Natural killer cell (primary cell): ENCODE data around the gene CGGBP1. TPM values are rescaled to one million over a fixed set of nuclear protein-coding genes. Genes with fewer than 3 reads are reported as not detected.

Source experiments
- ATAC-seq, 3 donors: fragments of 150-1000 bp in 2 of 3; fragments of 200-7000 bp in 1 of 3; cut with Tn5 transposase; 1 replicate in 1 of 3; 2 replicates in 2 of 3; pipeline ENCODE4 v1.10.0; 2021; ENCODE audit warnings: mild to moderate bottlenecking in 2 of 3, moderate library complexity in 2 of 3
- DNase-seq, 2 donors: peaks; one replicate each; pipeline versions ENCODE4 v3.0.0 to v3.0.0-alpha.2; 2013 to 2021; ENCODE audit warnings: mixed read lengths in 1 of 2
- H3K27ac ChIP-seq: one replicate; pipeline ENCODE4 v1.5.1; 2013; ENCODE audit warnings: mild to moderate bottlenecking, low read length
- H3K27me3 ChIP-seq: one replicate; pipeline ENCODE4 v1.6.1; 2013; ENCODE audit warnings: low read length; ENCODE audit not compliant: control insufficient read depth, insufficient read depth
- H3K36me3 ChIP-seq: one replicate; pipeline ENCODE4 v1.6.1; 2013; ENCODE audit warnings: low read length; ENCODE audit not compliant: control insufficient read depth, insufficient read depth
- H3K4me1 ChIP-seq: one replicate; pipeline ENCODE4 v1.6.1; 2013; ENCODE audit warnings: low read length; ENCODE audit not compliant: control insufficient read depth, insufficient read depth
- H3K4me3 ChIP-seq: one replicate; pipeline ENCODE4 v1.5.1; 2013; ENCODE audit warnings: low read length
- H3K9me3 ChIP-seq: one replicate; pipeline ENCODE4 v1.6.1; 2013; ENCODE audit warnings: low read length; ENCODE audit not compliant: control insufficient read depth, insufficient read depth
- H3K27ac Mint-ChIP-seq, 2 donors: one replicate each; pipeline ENCODE4 v1.8.0; 2022; ENCODE audit warnings: mild to moderate bottlenecking in 2 of 2, mixed read lengths in 2 of 2, moderate library complexity in 1 of 2
- H3K27me3 Mint-ChIP-seq, 2 donors: one replicate each; pipeline ENCODE4 v1.8.0; 2022; ENCODE audit warnings: low read depth in 2 of 2, mixed read lengths in 2 of 2
- H3K36me3 Mint-ChIP-seq: one replicate; pipeline ENCODE4 v1.8.0; 2022; ENCODE audit warnings: mixed read lengths
- H3K4me1 Mint-ChIP-seq, 2 donors: one replicate each; pipeline ENCODE4 v1.8.0; 2022; ENCODE audit warnings: mixed read lengths in 2 of 2
- H3K4me3 Mint-ChIP-seq: one replicate; pipeline ENCODE4 v1.8.0; 2022; ENCODE audit warnings: mild to moderate bottlenecking, moderate library complexity, mixed read lengths
- H3K9me3 Mint-ChIP-seq, 2 donors: one replicate each; pipeline ENCODE4 v1.8.0; 2022; ENCODE audit warnings: mixed read lengths in 2 of 2
- WGBS: methylation state at CpG from one replicate; pipeline ENCODE4 v1.1.7; 2013; ENCODE audit warnings: missing lambda C conversion rate; ENCODE audit not compliant: insufficient coverage; 5-methylcytosine and 5-hydroxymethylcytosine counted together
- intact Hi-C: fragments of 100-400 bp; cut with micrococcal nuclease; formaldehyde crosslinking; loops from one replicate; pipeline ENCODE4 v1.14.2; 2022
- total RNA-seq, 4 donors: library from RNA; stranded (reverse); fragments of 120-200 nt in 1 of 4; gene quantifications; one replicate each; pipeline versions ENCODE4 v1.2.3 to v1.2.4, GENCODE V29; 2013 to 2022
- TF ChIP-seq, protein P1 (sequence below): fragments of 200-600 bp; IDR thresholded peaks from one replicate; pipeline ENCODE4 v1.8.0; 2022; ENCODE audit warnings: antibody characterized with exemption

CGGBP1 gene
- total RNA-seq, 3 donors from 2014 or later (not counting 1 experiment from before 2014, with no cell fraction given) = 99.8 to 103 (median 101) TPM

DNA sequence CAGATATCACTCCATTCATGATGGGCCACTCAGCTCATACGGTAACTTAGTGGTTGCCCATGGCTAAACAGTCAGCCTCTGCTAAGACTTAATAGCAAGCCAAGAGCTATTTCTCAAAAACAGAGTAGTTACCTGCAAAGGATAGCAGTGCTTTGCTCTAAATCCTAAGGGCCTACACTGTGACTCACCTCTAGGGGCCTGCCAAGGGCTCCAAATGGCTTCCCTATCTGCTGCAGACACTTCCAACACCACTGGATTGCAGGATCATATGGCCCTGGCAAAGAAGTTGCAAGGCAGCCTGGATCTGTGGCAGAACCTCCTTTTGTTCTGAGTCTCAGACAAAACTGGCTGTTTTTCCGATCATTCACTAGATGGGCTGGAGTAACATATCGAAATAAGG, 17.8 kb downstream of the CGGBP1 start:
- no peaks in the 10 kb centered on the region for H3K9me3 ChIP-seq
- H3K36me3 ChIP-seq = no peaks in the 10 kb centered on the region
- no peaks in the 10 kb centered on the region for H3K4me1 ChIP-seq
- no peak overlapping the region for H3K27ac Mint-ChIP-seq
- no peaks in the 10 kb centered on the region for H3K27me3 ChIP-seq
- no peaks in the 10 kb centered on the region for H3K9me3 Mint-ChIP-seq
- 99% methylated on average over 3 of the region's 3 CpGs for WGBS
- no peak overlapping the region for H3K4me3 Mint-ChIP-seq
- H3K36me3 Mint-ChIP-seq = no peaks in the 10 kb centered on the region
- intact Hi-C loops = no loop called here
- no peaks in the 10 kb centered on the region for H3K27me3 Mint-ChIP-seq
- ATAC-seq = no peak
- no peak overlapping the region for H3K27ac ChIP-seq
- no peak overlapping the region for H3K4me3 ChIP-seq
- DNase-seq = no peak
- TF ChIP-seq, protein P1, sequence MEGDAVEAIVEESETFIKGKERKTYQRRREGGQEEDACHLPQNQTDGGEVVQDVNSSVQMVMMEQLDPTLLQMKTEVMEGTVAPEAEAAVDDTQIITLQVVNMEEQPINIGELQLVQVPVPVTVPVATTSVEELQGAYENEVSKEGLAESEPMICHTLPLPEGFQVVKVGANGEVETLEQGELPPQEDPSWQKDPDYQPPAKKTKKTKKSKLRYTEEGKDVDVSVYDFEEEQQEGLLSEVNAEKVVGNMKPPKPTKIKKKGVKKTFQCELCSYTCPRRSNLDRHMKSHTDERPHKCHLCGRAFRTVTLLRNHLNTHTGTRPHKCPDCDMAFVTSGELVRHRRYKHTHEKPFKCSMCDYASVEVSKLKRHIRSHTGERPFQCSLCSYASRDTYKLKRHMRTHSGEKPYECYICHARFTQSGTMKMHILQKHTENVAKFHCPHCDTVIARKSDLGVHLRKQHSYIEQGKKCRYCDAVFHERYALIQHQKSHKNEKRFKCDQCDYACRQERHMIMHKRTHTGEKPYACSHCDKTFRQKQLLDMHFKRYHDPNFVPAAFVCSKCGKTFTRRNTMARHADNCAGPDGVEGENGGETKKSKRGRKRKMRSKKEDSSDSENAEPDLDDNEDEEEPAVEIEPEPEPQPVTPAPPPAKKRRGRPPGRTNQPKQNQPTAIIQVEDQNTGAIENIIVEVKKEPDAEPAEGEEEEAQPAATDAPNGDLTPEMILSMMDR = no peak
- no peaks in the 10 kb centered on the region for H3K4me1 Mint-ChIP-seq

DNA sequence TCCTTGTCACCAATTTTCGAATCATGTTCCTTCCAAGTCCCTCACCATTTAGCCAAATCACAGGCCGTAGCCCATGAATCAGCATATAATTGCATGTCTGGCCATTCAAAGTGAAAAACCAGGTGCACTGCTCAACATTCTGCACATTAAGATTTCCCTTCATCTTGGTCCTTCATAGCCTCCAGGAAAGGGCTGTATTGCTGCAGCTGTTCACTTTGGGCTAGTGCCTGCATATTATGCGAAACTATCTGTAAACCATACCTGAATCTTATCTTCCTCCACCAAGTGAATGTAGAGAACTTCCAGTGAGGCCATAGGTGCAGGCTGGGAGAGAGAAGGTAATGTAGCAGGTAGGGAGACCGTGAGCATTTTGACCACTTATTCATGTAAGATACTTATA, 18.3 kb downstream of the CGGBP1 start:
- TF ChIP-seq, protein P1 = no peak
- H3K4me3 ChIP-seq = no peak overlapping the region
- Mint-ChIP-seq H3K27ac (no peak overlapping the region), H3K4me1 (no peaks in the 10 kb centered on the region), H3K4me3 (no peak overlapping the region), H3K27me3 (no peaks in the 10 kb centered on the region), H3K36me3 (no peaks in the 10 kb centered on the region), H3K9me3 (no peaks in the 10 kb centered on the region)
- no peaks in the 10 kb centered on the region for H3K4me1 ChIP-seq
- intact Hi-C loops = no loop called here
- DNase-seq (no peak), ATAC-seq (no peak)
- no peaks in the 10 kb centered on the region for H3K27me3 ChIP-seq
- no peaks in the 10 kb centered on the region for H3K36me3 ChIP-seq
- no peaks in the 10 kb centered on the region for H3K9me3 ChIP-seq
- no peak overlapping the region for H3K27ac ChIP-seq
- 93% methylated on average over 2 of the region's 4 CpGs for WGBS

DNA sequence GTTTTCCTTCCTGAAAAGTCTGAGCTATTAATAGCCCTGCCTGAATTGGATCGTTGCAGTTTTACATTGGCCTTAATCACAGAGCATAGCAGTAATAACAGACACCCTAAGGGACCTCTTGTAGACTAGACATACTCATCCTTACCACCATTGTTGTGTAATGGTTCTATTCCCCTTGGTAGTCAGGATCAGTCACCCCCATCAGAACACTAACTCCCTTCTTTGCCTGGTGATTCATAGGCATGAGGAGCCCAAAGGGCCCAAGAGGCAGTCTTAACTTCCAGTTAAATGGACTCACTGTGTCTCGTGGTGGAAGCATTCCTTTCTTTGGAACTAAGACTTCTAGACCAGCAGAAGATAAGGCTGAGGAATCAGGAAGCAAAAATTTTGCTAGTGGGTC, 20.2 kb downstream of the CGGBP1 start:
- Histone ChIP-seq H3K27me3 (no peaks in the 10 kb centered on the region), H3K36me3 (no peaks in the 10 kb centered on the region), H3K4me3 (no peak overlapping the region), H3K27ac (no peak overlapping the region), H3K4me1 (no peaks in the 10 kb centered on the region), H3K9me3 (no peaks in the 10 kb centered on the region)
- Mint-ChIP-seq H3K4me1 (no peaks in the 10 kb centered on the region), H3K27ac (no peak overlapping the region), H3K9me3 (no peaks in the 10 kb centered on the region), H3K27me3 (no peaks in the 10 kb centered on the region), H3K36me3 (no peaks in the 10 kb centered on the region), H3K4me3 (no peak overlapping the region)
- 43% methylated on average over 2 of the region's 2 CpGs for WGBS
- intact Hi-C loops = no loop called here
- TF ChIP-seq, protein P1 = no peak
- ATAC-seq = no peak
- no peak for DNase-seq

DNA sequence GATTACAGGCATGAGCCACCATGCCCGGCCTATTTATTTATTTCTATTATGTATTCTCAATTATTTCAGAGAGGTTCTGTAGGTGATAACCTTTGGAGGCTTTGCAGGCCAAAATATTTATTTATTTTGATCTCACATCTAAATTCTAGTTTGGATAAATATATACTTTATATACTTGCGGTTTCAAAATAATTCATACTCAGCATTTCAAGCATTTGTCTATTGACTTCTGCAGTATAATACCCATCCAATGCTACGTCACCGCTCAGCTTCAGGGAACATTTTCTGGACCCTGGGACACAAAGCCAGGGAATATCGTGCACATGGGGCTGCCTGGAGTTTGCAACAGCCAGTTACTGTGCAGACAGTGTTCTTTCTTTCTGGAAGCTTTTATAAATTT, 22.6 kb downstream of the CGGBP1 start:
- intact Hi-C loops = no loop called here
- ATAC-seq = no peak
- WGBS = 70% methylated on average over 4 of the region's 5 CpGs

More for the DNA sequence above, 22.6 kb downstream of the CGGBP1 start:
- Histone ChIP-seq H3K36me3 (no peaks in the 10 kb centered on the region), H3K9me3 (no peaks in the 10 kb centered on the region), H3K4me1 (peaks cover 2% of the 10 kb centered on the region), H3K27ac (no peak overlapping the region), H3K4me3 (no peak overlapping the region), H3K27me3 (no peaks in the 10 kb centered on the region)
- DNase-seq = no peak
- Mint-ChIP-seq H3K4me1 (peaks cover 13% of the 10 kb centered on the region in 2 donors), H3K27ac (no peak overlapping the region), H3K9me3 (no peaks in the 10 kb centered on the region), H3K27me3 (no peaks in the 10 kb centered on the region), H3K36me3 (no peaks in the 10 kb centered on the region), H3K4me3 (no peak overlapping the region)
- TF ChIP-seq, protein P1 = no peak
